Muscle layer of duodenum (tissue), 2 donors: ENCODE data around the gene CTNNA2.

Experiments used
- H3K27ac ChIP-seq: one replicate; pipeline ENCODE4 v1.7.0; 2013; ENCODE audit warnings: mild to moderate bottlenecking, low read length
- H3K27me3 ChIP-seq: one replicate; pipeline ENCODE4 v1.7.0; 2013; ENCODE audit warnings: low read depth, mild to moderate bottlenecking, control low read depth, low read length
- H3K36me3 ChIP-seq, 2 donors: one replicate each; pipeline ENCODE4 v1.7.0; 2013; ENCODE audit warnings: low read length in 2 of 2, control low read depth in 1 of 2, mild to moderate bottlenecking in 1 of 2; ENCODE audit not compliant: insufficient read depth in 2 of 2, control insufficient read depth in 1 of 2
- H3K4me1 ChIP-seq, 2 donors: one replicate each; pipeline ENCODE4 v1.7.0; 2013; ENCODE audit warnings: low read length in 2 of 2, mild to moderate bottlenecking in 2 of 2, control low read depth in 1 of 2, moderate library complexity in 1 of 2; ENCODE audit not compliant: insufficient read depth in 2 of 2, control insufficient read depth in 1 of 2
- H3K4me3 ChIP-seq, 2 donors: one replicate each; pipeline ENCODE4 v1.7.0; 2013; ENCODE audit warnings: low read length in 2 of 2, low read depth in 1 of 2, mild to moderate bottlenecking in 1 of 2
- H3K9me3 ChIP-seq, 2 donors: one replicate each; pipeline ENCODE4 v1.7.0; 2013; ENCODE audit warnings: low read length in 2 of 2, control low read depth in 1 of 2, mild to moderate bottlenecking in 1 of 2; ENCODE audit not compliant: control insufficient read depth in 1 of 2
- donor health status: healthy.

The CTNNA2 gene

DNA sequence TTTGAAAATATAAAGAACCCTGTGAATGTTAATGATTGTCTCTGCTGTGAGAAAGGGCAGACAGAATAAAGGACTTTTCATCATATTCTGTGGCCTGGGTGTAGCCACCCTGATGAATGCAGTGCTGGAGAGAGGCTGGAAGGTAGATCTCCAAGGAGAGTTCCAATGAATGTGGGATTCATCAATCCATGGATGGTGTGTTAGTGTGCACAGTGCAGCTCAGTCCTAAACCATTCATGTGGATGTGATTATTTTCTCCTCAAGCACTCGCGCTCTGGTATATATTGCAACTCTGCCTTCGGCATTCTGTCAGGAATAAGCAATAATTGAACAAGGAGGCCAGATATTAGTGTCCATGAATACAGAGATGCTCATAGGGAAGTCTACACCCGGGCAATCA, 744.6 kb downstream of the CTNNA2 start:
- Histone ChIP-seq H3K36me3 (no peaks in the 10 kb centered on the region), H3K9me3 (no peaks in the 10 kb centered on the region), H3K4me1 (no peaks in the 10 kb centered on the region), H3K27ac (no peak overlapping the region), H3K4me3 (no peak overlapping the region), H3K27me3 (no peaks in the 10 kb centered on the region)

DNA sequence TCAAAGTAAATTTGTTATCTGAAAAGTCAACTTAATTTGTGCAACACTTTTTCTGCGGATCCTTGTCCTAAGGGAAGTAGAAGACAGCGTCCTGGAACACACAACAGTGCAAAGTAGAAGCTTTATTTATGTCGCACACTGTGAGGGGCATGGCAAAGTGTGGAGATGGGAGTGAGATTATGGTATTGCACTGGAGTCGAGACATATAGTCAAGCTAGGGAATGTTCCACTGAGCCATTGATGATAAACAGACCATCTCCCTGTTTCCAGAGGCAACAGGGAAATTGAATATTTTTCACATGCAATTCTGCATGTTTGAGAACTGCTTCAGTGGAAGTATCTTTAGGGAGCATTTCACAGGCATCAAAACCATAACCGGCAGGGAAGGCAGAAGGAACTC, 745.5 kb downstream of the CTNNA2 start:
- no peak overlapping the region for H3K4me3 ChIP-seq
- H3K27me3 ChIP-seq, result no peaks in the 10 kb centered on the region
- H3K27ac ChIP-seq, result no peak overlapping the region
- H3K9me3 ChIP-seq, result no peaks in the 10 kb centered on the region
- H3K36me3 ChIP-seq, result no peaks in the 10 kb centered on the region
- no peaks in the 10 kb centered on the region for H3K4me1 ChIP-seq

DNA sequence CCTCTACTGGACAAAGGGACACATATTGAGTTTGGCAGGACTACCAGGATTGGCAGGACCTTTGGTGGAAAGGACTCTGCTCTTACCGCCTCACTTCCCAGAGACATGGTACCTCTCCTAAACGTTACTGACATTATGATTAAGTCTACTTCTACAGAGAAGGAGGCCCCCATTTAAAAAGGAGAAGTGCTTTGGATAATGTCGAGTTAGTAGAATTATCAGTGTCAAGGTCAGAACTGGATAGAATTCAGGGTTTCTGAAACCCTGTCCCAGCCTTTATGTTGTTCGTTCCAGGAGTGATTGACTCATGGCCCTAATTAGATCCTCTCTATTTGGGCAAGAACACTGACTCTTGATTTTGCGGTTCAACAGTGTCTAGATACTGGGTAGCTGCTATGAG, 745.9 kb downstream of the CTNNA2 start:
- Histone ChIP-seq H3K36me3 (no peaks in the 10 kb centered on the region), H3K27me3 (no peaks in the 10 kb centered on the region), H3K27ac (no peak overlapping the region), H3K9me3 (no peaks in the 10 kb centered on the region), H3K4me1 (no peaks in the 10 kb centered on the region), H3K4me3 (no peak overlapping the region)

GRCh38 chr2:80259292-80259691, 746.4 kb downstream of the CTNNA2 start:
- Histone ChIP-seq H3K9me3 (no peaks in the 10 kb centered on the region), H3K4me3 (no peak overlapping the region), H3K27ac (no peak overlapping the region), H3K27me3 (no peaks in the 10 kb centered on the region), H3K36me3 (no peaks in the 10 kb centered on the region), H3K4me1 (no peaks in the 10 kb centered on the region)

- no peaks in the 10 kb centered on the region for H3K4me1 ChIP-seq
- H3K27me3 ChIP-seq, result no peaks in the 10 kb centered on the region
- no peaks in the 10 kb centered on the region for H3K9me3 ChIP-seq
- no peak overlapping the region for H3K27ac ChIP-seq
- H3K4me3 ChIP-seq, result no peak overlapping the region
- H3K36me3 ChIP-seq, result no peaks in the 10 kb centered on the region
Observed at GRCh38 chr2:80266231-80266630, 753.4 kb downstream of the CTNNA2 start.

DNA sequence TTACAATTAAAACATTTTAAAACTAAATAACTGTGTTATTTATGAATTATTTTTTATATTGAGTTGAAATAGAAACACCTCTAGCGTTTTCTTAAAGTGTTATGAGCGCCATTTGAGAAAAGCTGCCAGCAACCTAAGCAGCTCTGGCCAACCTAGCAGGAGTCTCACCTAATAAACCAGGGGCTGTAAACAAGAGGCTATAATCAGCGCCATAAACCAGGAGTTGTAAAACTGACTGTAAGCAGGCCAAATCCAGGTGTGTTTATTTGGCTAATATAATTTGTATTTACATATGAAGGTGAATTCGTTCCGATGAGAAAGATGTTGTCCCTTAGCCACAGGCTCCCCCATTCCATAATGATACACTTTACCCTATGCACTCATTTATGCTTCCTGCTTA, 757.0 kb downstream of the CTNNA2 start:
- Histone ChIP-seq H3K9me3 (no peaks in the 10 kb centered on the region), H3K4me1 (no peaks in the 10 kb centered on the region), H3K36me3 (no peaks in the 10 kb centered on the region), H3K27ac (no peak overlapping the region), H3K4me3 (no peak overlapping the region), H3K27me3 (no peaks in the 10 kb centered on the region)

- H3K36me3 ChIP-seq, result no peaks in the 10 kb centered on the region
- peaks cover 0 to 2% of the 10 kb centered on the region in 2 donors for H3K9me3 ChIP-seq
- no peak overlapping the region for H3K27ac ChIP-seq
- H3K4me1 ChIP-seq, result no peaks in the 10 kb centered on the region
- H3K4me3 ChIP-seq, result no peak overlapping the region
- no peaks in the 10 kb centered on the region for H3K27me3 ChIP-seq
Observed at GRCh38 chr2:80280598-80280997, 767.7 kb downstream of the CTNNA2 start.

GRCh38 chr2:80281049-80281448, 768.2 kb downstream of the CTNNA2 start:
- Histone ChIP-seq H3K4me1 (no peaks in the 10 kb centered on the region), H3K4me3 (no peak overlapping the region), H3K36me3 (no peaks in the 10 kb centered on the region), H3K27ac (no peak overlapping the region), H3K27me3 (no peaks in the 10 kb centered on the region), H3K9me3 (peaks cover 0 to 2% of the 10 kb centered on the region in 2 donors)

- H3K4me3 ChIP-seq, result no peak overlapping the region
- no peaks in the 10 kb centered on the region for H3K9me3 ChIP-seq
- no peaks in the 10 kb centered on the region for H3K36me3 ChIP-seq
- no peak overlapping the region for H3K27ac ChIP-seq
- peaks cover 0 to 8% of the 10 kb centered on the region in 2 donors for H3K4me1 ChIP-seq
- H3K27me3 ChIP-seq, result no peaks in the 10 kb centered on the region
Observed at GRCh38 chr2:80288576-80288975, 775.7 kb downstream of the CTNNA2 start.

DNA sequence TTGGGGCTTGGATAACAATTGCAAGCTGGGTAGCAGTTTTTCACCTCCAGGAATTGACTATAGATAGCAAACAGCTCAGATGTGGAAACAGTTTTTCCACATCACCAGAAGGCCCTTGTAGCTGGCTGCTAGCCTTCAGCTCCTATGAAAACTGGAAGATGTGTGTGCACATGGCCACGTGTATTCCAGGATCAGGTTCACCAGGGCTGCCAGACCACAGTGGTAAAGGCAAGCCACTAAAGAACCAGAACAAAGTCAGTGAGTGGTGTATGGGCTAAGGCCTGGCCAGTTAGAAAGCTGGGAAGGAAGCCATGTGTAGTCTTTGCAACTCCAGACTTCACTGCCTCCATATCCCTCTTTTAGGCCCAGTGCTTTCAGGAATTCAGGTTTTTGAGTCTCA, 778.8 kb downstream of the CTNNA2 start:
- H3K4me3 ChIP-seq, result no peak overlapping the region
- H3K36me3 ChIP-seq, result no peaks in the 10 kb centered on the region
- no peaks in the 10 kb centered on the region for H3K27me3 ChIP-seq

DNA sequence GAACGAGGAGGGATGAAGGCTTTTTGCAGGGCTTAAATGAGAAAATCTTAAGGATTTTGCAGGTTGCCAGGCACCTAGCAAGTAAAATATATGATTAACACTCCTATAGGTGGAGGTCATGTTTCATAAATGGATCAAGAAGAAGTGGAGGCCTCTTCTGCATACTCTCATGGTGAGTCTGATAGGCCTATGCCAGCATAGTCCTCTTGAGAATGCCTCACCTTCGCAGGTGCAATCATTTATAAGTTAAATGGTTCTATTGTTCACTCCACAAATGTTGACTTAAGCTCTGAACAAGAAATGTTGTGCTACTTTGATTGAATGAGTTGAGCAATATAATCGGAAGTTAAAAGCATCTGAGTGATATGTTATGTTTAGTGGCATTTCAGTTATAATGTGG, 779.6 kb downstream of the CTNNA2 start:
- no peak overlapping the region for H3K4me3 ChIP-seq
- H3K27ac ChIP-seq, result no peak overlapping the region
- no peaks in the 10 kb centered on the region for H3K36me3 ChIP-seq
- H3K9me3 ChIP-seq, result no peaks in the 10 kb centered on the region
- H3K4me1 ChIP-seq, result peaks cover 0 to 8% of the 10 kb centered on the region in 2 donors
- H3K27me3 ChIP-seq, result no peaks in the 10 kb centered on the region

More for the DNA sequence above, 778.8 kb downstream of the CTNNA2 start:
- H3K4me1 ChIP-seq, result peaks cover 0 to 8% of the 10 kb centered on the region in 2 donors
- no peaks in the 10 kb centered on the region for H3K9me3 ChIP-seq
- H3K27ac ChIP-seq, result no peak overlapping the region

DNA sequence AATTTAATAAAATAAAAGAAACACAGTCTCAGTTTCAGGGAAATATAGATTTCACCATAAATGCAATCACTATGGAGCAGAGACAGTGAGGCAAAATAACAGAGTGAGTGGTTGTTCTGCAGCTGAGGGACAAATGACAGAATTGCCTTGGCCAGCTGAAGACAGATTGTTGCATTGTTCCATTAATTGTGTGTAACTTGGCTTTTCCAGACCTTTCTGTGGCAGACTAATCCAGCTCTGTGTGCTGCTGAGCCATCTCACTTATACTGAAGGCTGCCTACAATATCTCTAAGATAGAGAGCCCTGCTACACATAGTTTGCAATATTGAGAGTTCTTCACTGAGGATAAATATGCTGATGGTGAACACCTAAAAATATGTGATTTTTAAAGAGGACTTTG, 780.2 kb downstream of the CTNNA2 start:
- no peak overlapping the region for H3K4me3 ChIP-seq
- H3K9me3 ChIP-seq, result no peaks in the 10 kb centered on the region
- no peaks in the 10 kb centered on the region for H3K36me3 ChIP-seq
- no peak overlapping the region for H3K27ac ChIP-seq
- no peaks in the 10 kb centered on the region for H3K27me3 ChIP-seq
- H3K4me1 ChIP-seq, result peaks cover 0 to 8% of the 10 kb centered on the region in 2 donors
